22Rv1 (cell line): ENCODE results near the gene TRIP10.

Experiments used
- H3K27ac ChIP-seq: fragments of 450-650 bp; 2 replicates; pipeline ENCODE4 v1.5.1; 2017
- CTCF ChIP-seq: fragments of 450-650 bp; IDR thresholded peaks from 2 replicates; pipeline ENCODE4 v1.5.1; 2017; ENCODE audit warnings: mild to moderate bottlenecking
- ZFX ChIP-seq: fragments of 450-650 bp; IDR thresholded peaks from 2 replicates; pipeline ENCODE4 v1.6.1; 2017; ENCODE audit warnings: antibody characterized with exemption, borderline replicate concordance

Gene TRIP10

GRCh38 chr19:6725513-6726231 lies 13.8 kb upstream of the TRIP10 start:
- no peak for TF ChIP-seq ZFX
- no peak for TF ChIP-seq CTCF
- no peak overlapping the region for H3K27ac ChIP-seq

- H3K27ac ChIP-seq, result no peak overlapping the region
- no peak for TF ChIP-seq ZFX
- no peak for TF ChIP-seq CTCF
These were observed 11.1 kb upstream of the TRIP10 start for GRCh38 chr19:6728346-6728745.

GRCh38 chr19:6729573-6730152 lies 9.8 kb upstream of the TRIP10 start:
- TF ChIP-seq ZFX (no peak), CTCF (no peak)
- H3K27ac ChIP-seq, result no peak overlapping the region

- TF ChIP-seq CTCF, result no peak
- no peak for TF ChIP-seq ZFX
- H3K27ac ChIP-seq, result no peak overlapping the region
These were observed 9.2 kb upstream of the TRIP10 start for GRCh38 chr19:6730153-6730804.

- H3K27ac ChIP-seq, result 0 out of 2 replicates have a peak overlapping the region, but pooled peaks have one; percentile 34
- TF ChIP-seq ZFX, result no peak
- no peak for TF ChIP-seq CTCF
These were observed 8.4 kb upstream of the TRIP10 start for GRCh38 chr19:6730941-6731670.

- TF ChIP-seq ZFX (no peak), CTCF (no peak)
- H3K27ac ChIP-seq, result no peak overlapping the region
These were observed 7.7 kb upstream of the TRIP10 start for GRCh38 chr19:6731822-6732221.
